B cell (primary cell): ENCODE measurements around the gene ADAM17. TPM values are rescaled to one million over a fixed set of nuclear protein-coding genes. Genes with fewer than 3 reads are reported as not detected.

ENCODE experiments used
- ATAC-seq: fragments of 200-7000 bp; cut with Tn5 transposase; one replicate; pipeline ENCODE4 v1.10.0; 2021; ENCODE audit warnings: low read depth, mild to moderate bottlenecking, moderate number of reproducible peaks, moderate library complexity
- CTCF ChIA-PET: fragments of 350-600 bp; sonication (Branson Sonifier 250); formaldehyde crosslinking; loops from one replicate; lab custom pipeline; 2021; ENCODE audit warnings: antibody characterized with exemption, inconsistent platforms; lab: Charles Lee
- POLR2A ChIA-PET: fragments of 350-600 bp; sonication (Branson Sonifier 250); formaldehyde crosslinking; loops from one replicate; lab custom pipeline; 2021; ENCODE audit warnings: antibody characterized with exemption; lab: Charles Lee
- DNase-seq: peaks from one replicate; pipeline ENCODE4 v3.0.0; 2013
- H2AFZ ChIP-seq: 2 replicates; pipeline ENCODE4 v1.6.1; 2012; ENCODE audit warnings: mild to moderate bottlenecking, low read depth, low read length; ENCODE audit not compliant: insufficient read depth, poor library complexity, severe bottlenecking
- H3K27ac ChIP-seq, 2 donors: 1 replicate in 1 of 2; 2 replicates in 1 of 2; pipeline ENCODE4 v1.5.1; 2012 to 2013; ENCODE audit warnings: low read length in 2 of 2, mild to moderate bottlenecking in 2 of 2, moderate library complexity in 1 of 2
- H3K27me3 ChIP-seq, 4 experiments: fragments of 200-600 bp in 1 of 4; sonication (generic) in 1 of 4; replicated peaks in 1 of 4; 1 replicate in 2 of 4; 2 replicates in 2 of 4; pipeline versions ENCODE4 v1.6.1 to v1.7.0; 2013 to 2016; ENCODE audit warnings: low read length in 3 of 4, mild to moderate bottlenecking in 2 of 4, mixed read lengths in 1 of 4, moderate library complexity in 1 of 4; ENCODE audit not compliant: insufficient read depth in 4 of 4, control insufficient read depth in 3 of 4; ENCODE audit errors: control extremely low read depth in 1 of 4
- H3K36me3 ChIP-seq, 2 experiments: replicated peaks in 1 of 2; 1 replicate in 1 of 2; 2 replicates in 1 of 2; pipeline versions ENCODE4 v1.6.1 to v1.7.1; 2013; ENCODE audit warnings: low read length in 1 of 2; ENCODE audit not compliant: insufficient read depth in 2 of 2, control insufficient read depth in 1 of 2; ENCODE audit errors: control extremely low read depth in 1 of 2, extremely low read depth in 1 of 2
- H3K4me1 ChIP-seq, 2 donors: fragments of 200-600 bp in 1 of 2; sonication (generic) in 1 of 2; 1 replicate in 1 of 2; 2 replicates in 1 of 2; pipeline versions ENCODE4 v1.5.1 to v1.6.1; 2013 to 2017; ENCODE audit warnings: low read length in 2 of 2; ENCODE audit not compliant: control insufficient read depth in 2 of 2, insufficient read depth in 2 of 2
- H3K4me2 ChIP-seq: replicated peaks from 2 replicates; pipeline ENCODE3; 2012; ENCODE audit warnings: mild to moderate bottlenecking, low read depth, low read length; ENCODE audit not compliant: poor library complexity, severe bottlenecking
- H3K4me3 ChIP-seq, 5 experiments: fragments of 200-600 bp in 1 of 5; sonication (generic) in 1 of 5; 1 replicate in 3 of 5; 2 replicates in 2 of 5; pipeline versions ENCODE4 v1.5.1 to v1.7.0; 2011 to 2016; ENCODE audit warnings: low read length in 4 of 5, mild to moderate bottlenecking in 4 of 5, low read depth in 2 of 5, control low read depth in 1 of 5, moderate library complexity in 1 of 5; ENCODE audit not compliant: insufficient read depth in 1 of 5; ENCODE audit errors: control extremely low read depth in 1 of 5, extremely low read depth in 1 of 5
- H3K79me2 ChIP-seq: fragments of 200-600 bp; sonication (generic); one replicate; pipeline ENCODE4 v1.6.0; 2016; ENCODE audit warnings: low read length; ENCODE audit not compliant: control insufficient read depth, insufficient read depth
- H3K9ac ChIP-seq: fragments of 200-600 bp; sonication (generic); 2 replicates; pipeline ENCODE4 v1.6.1; 2017; ENCODE audit warnings: mild to moderate bottlenecking, low read length, moderate library complexity
- H3K9me3 ChIP-seq, 3 donors: one replicate each; pipeline versions ENCODE4 v1.6.1 to v1.7.1; 2013; ENCODE audit warnings: low read length in 2 of 3; ENCODE audit not compliant: control insufficient read depth in 2 of 3, insufficient read depth in 1 of 3; ENCODE audit errors: control extremely low read depth in 1 of 3
- H4K20me1 ChIP-seq: 2 replicates; pipeline ENCODE4 v1.6.0; 2012; ENCODE audit warnings: mild to moderate bottlenecking, low read length; ENCODE audit not compliant: insufficient read depth, control insufficient read depth, poor library complexity, severe bottlenecking
- H3K27ac Mint-ChIP-seq: one replicate; pipeline ENCODE4 v1.8.0; 2021; ENCODE audit warnings: mixed read lengths
- H3K27me3 Mint-ChIP-seq: one replicate; pipeline ENCODE4 v1.8.0; 2021; ENCODE audit warnings: mixed read lengths
- H3K4me1 Mint-ChIP-seq: one replicate; pipeline ENCODE4 v1.8.0; 2021; ENCODE audit warnings: mixed read lengths
- H3K4me3 Mint-ChIP-seq: one replicate; pipeline ENCODE4 v1.8.0; 2021; ENCODE audit warnings: mixed read lengths
- H3K9me3 Mint-ChIP-seq: one replicate; pipeline ENCODE4 v1.8.0; 2022; ENCODE audit warnings: mixed read lengths; ENCODE audit not compliant: insufficient read depth
- EZH2 ChIP-seq: IDR thresholded peaks from 2 replicates; pipeline ENCODE4 v1.6.1; 2012; ENCODE audit warnings: borderline replicate concordance, low read depth, mild to moderate bottlenecking, moderate library complexity, low read length; ENCODE audit not compliant: insufficient read depth, poor library complexity, severe bottlenecking
- WGBS: methylation state at CpG from one replicate; pipeline ENCODE4 v1.1.5; 2013; ENCODE audit warnings: missing lambda C conversion rate; ENCODE audit not compliant: insufficient coverage; 5-methylcytosine and 5-hydroxymethylcytosine counted together
- intact Hi-C: fragments of 100-400 bp; cut with micrococcal nuclease; formaldehyde crosslinking; loops from one replicate; pipeline ENCODE4 v1.10.0; 2022
- polyA plus RNA-seq: library from polyadenylated mRNA; depleted of rRNA; stranded (reverse); fragments of >200 nt; gene quantifications from 2 replicates; pipeline ENCODE4 v1.2.3, GENCODE V29; 2012
- total RNA-seq, 2 donors: library from RNA; stranded (reverse); fragments of 120-200 nt in 1 of 2; gene quantifications; 1 replicate in 1 of 2; 2 replicates in 1 of 2; pipeline versions ENCODE4 v1.2.3 to v1.2.4, GENCODE V29; 2013 to 2022
- TF ChIP-seq, protein P1 (sequence below): fragments of 200-600 bp; IDR thresholded peaks from one replicate; pipeline ENCODE4 v1.8.0; 2022; ENCODE audit warnings: antibody characterized with exemption, mild to moderate bottlenecking

ADAM17 gene
- total and polyA plus RNA-seq, 2 donors (not counting 1 experiment from before 2014, with no cell fraction given), result 13.9 to 57.8 TPM

DNA sequence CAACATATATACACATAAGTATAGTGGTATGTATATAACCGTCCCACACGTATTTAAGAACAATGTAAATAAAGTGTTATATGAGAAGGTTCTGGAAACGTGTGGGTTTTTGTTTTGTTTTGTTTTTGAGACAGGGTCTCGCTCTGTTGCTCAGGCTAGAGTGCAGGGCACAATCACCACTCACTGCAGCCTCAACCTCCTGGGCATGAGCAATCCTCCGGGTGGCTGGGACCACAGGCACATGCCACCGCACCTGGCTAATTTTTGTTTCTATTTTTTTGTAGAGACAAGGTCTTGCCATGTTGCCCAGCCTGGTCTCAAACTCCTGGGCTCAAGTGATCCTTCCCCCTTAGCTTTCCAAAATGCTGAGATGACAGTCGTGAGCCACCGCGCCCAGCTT is 6.2 kb downstream of the ADAM17 start:
- Mint-ChIP-seq H3K4me3 (peak overlapping the region; percentile 73), H3K27ac (peak overlapping the region; percentile 91), H3K9me3 (no peaks in the 10 kb centered on the region), H3K27me3 (no peaks in the 10 kb centered on the region), H3K4me1 (peaks cover 72% of the 10 kb centered on the region)
- Histone ChIP-seq H3K27me3 (no peaks in the 10 kb centered on the region), H3K4me1 (peaks cover 78 to 86% of the 10 kb centered on the region in 2 donors), H3K79me2 (peaks cover 96% of the 10 kb centered on the region), H3K9ac (peak overlapping the region; percentile 25), H3K4me2 (peak overlapping the region; percentile 78), H2AFZ (no peak overlapping the region), H3K36me3 (no peaks in the 10 kb centered on the region), H3K9me3 (no peaks in the 10 kb centered on the region), H3K4me3 (peak overlapping the region in 1 of 5 experiments; percentile 66), H3K27ac (peak overlapping the region; percentile 80 to 86), H4K20me1 (no peaks in the 10 kb centered on the region)
- intact Hi-C loops, result loop anchor here (2.0 to 5.0 kb wide), 2 partner anchors 42 to 59 kb away; no protein-coding TSS in a partner anchor
- 59% methylated on average over 2 of the region's 9 CpGs for WGBS
- ChIA-PET POLR2A (interaction anchor here (1.8 kb wide), 1 partner anchor 81 kb away, joined by 5 read pairs; the partner anchor contains the start of gene YWHAQ), CTCF (interaction anchor here (0.6 to 1.3 kb wide), 3 partner anchors 11 to 47 kb away, joined by 3 to 7 read pairs (median 3); no protein-coding TSS in a partner anchor)
- TF ChIP-seq EZH2, result no peak
- TF ChIP-seq, protein P1, sequence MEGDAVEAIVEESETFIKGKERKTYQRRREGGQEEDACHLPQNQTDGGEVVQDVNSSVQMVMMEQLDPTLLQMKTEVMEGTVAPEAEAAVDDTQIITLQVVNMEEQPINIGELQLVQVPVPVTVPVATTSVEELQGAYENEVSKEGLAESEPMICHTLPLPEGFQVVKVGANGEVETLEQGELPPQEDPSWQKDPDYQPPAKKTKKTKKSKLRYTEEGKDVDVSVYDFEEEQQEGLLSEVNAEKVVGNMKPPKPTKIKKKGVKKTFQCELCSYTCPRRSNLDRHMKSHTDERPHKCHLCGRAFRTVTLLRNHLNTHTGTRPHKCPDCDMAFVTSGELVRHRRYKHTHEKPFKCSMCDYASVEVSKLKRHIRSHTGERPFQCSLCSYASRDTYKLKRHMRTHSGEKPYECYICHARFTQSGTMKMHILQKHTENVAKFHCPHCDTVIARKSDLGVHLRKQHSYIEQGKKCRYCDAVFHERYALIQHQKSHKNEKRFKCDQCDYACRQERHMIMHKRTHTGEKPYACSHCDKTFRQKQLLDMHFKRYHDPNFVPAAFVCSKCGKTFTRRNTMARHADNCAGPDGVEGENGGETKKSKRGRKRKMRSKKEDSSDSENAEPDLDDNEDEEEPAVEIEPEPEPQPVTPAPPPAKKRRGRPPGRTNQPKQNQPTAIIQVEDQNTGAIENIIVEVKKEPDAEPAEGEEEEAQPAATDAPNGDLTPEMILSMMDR, result no peak
- DNase-seq (peak; percentile 48), ATAC-seq (peak; percentile 40)

DNA sequence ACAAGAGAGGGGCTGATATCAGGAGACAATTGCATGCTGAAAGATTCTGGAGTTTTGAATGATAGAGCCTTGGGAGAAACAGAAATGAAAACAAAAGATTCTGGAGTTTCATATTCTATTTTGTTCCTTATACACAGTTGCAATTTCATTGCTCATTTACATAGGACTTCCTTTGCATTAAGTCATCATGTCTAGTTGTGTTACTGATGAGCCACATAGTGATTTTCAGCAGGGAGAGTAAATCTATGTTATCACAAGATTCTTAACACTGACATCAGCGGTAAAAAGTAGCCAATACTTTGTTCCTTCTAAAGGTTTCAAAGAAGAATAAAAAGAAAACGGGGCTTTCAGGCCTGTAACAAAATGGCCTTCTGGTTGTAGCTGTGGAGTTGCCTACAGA is 7.1 kb downstream of the ADAM17 start:
- Histone ChIP-seq H3K27me3 (no peaks in the 10 kb centered on the region), H3K4me2 (peak overlapping the region; percentile 78), H3K36me3 (no peaks in the 10 kb centered on the region), H3K27ac (peak overlapping the region; percentile 80 to 86), H3K4me1 (peaks cover 83 to 86% of the 10 kb centered on the region in 2 donors), H3K9ac (peak overlapping the region; percentile 65), H3K79me2 (peaks cover 96% of the 10 kb centered on the region), H4K20me1 (no peaks in the 10 kb centered on the region), H3K4me3 (peak overlapping the region; percentile 16 to 66 (median 55)), H3K9me3 (no peaks in the 10 kb centered on the region), H2AFZ (peak overlapping the region; percentile 46)
- intact Hi-C loops, result loop anchor here (1.0 to 5.0 kb wide), 3 partner anchors 41 to 82 kb away; partner anchors contain the start of gene YWHAQ
- Mint-ChIP-seq H3K27me3 (no peaks in the 10 kb centered on the region), H3K4me1 (peaks cover 72% of the 10 kb centered on the region), H3K4me3 (peak overlapping the region; percentile 92), H3K9me3 (no peaks in the 10 kb centered on the region), H3K27ac (peak overlapping the region; percentile 88)
- ChIA-PET CTCF (interaction anchor here (0.6 to 1.3 kb wide), 3 partner anchors 10 to 46 kb away, joined by 3 to 7 read pairs (median 3); no protein-coding TSS in a partner anchor), POLR2A (interaction anchor here (0.6 to 1.8 kb wide), 4 partner anchors 8 to 82 kb away, joined by 3 to 7 read pairs (median 4); partner anchors contain the start of genes ADAM17 and YWHAQ)
- no CpG with 5 or more reads among the region's 2 CpGs for WGBS
- ATAC-seq (peak; percentile 63), DNase-seq (peak; percentile 77)
- TF ChIP-seq EZH2, result no peak
- TF ChIP-seq, protein P1, result no peak
